CD4-positive, CD25-positive, alpha-beta regulatory T cell (primary cell): ENCODE measurements around the gene TMEM178B. TPM values are rescaled to one million over a fixed set of nuclear protein-coding genes. Genes with fewer than 3 reads are reported as not detected.

Source experiments
- ATAC-seq, 2 donors: fragments of 150-1000 bp; cut with Tn5 transposase; one replicate each; pipeline ENCODE4 v1.10.0; 2021; ENCODE audit warnings: low read depth in 2 of 2, moderate number of reproducible peaks in 2 of 2, moderate library complexity in 1 of 2
- DNase-seq, 3 donors: peaks; one replicate each; pipeline versions ENCODE4 v3.0.0 to v3.0.0-alpha.2; 2012 to 2022; ENCODE audit warnings: mixed read lengths in 1 of 3
- H3K27ac ChIP-seq: one replicate; pipeline ENCODE4 v1.7.0; 2013; ENCODE audit warnings: mild to moderate bottlenecking, low read length; ENCODE audit not compliant: insufficient read depth, poor library complexity, severe bottlenecking
- H3K27me3 ChIP-seq: one replicate; pipeline ENCODE4 v1.7.0; 2013; ENCODE audit warnings: low read length; ENCODE audit not compliant: control insufficient read depth, insufficient read depth
- H3K36me3 ChIP-seq: one replicate; pipeline ENCODE4 v1.7.0; 2013; ENCODE audit warnings: mild to moderate bottlenecking, low read length, moderate library complexity; ENCODE audit not compliant: control insufficient read depth, insufficient read depth
- H3K4me1 ChIP-seq: 2 replicates; pipeline ENCODE4 v1.7.0; 2013; ENCODE audit warnings: mild to moderate bottlenecking, low read length; ENCODE audit not compliant: insufficient read depth, control insufficient read depth, poor library complexity, severe bottlenecking
- H3K4me3 ChIP-seq: one replicate; pipeline ENCODE4 v1.7.0; 2013; ENCODE audit warnings: low read depth, mild to moderate bottlenecking, low read length, moderate library complexity
- H3K9me3 ChIP-seq, 2 experiments: 1 replicate in 1 of 2; 2 replicates in 1 of 2; pipeline ENCODE4 v1.7.0; 2013; ENCODE audit warnings: low read length in 2 of 2, mild to moderate bottlenecking in 1 of 2, moderate library complexity in 1 of 2; ENCODE audit not compliant: control insufficient read depth in 2 of 2
- H3K27ac Mint-ChIP-seq, 3 donors: one replicate each; pipeline ENCODE4 v1.8.0; 2020 to 2022; ENCODE audit warnings: mild to moderate bottlenecking in 3 of 3, mixed read lengths in 3 of 3, moderate library complexity in 2 of 3
- H3K27me3 Mint-ChIP-seq: one replicate; pipeline ENCODE4 v1.8.0; 2022; ENCODE audit warnings: mild to moderate bottlenecking, mixed read lengths
- H3K36me3 Mint-ChIP-seq: one replicate; pipeline ENCODE4 v1.8.0; 2020; ENCODE audit warnings: mixed read lengths
- H3K4me1 Mint-ChIP-seq, 4 donors: one replicate each; pipeline ENCODE4 v1.8.0; 2020 to 2022; ENCODE audit warnings: mixed read lengths in 4 of 4, mild to moderate bottlenecking in 1 of 4
- H3K4me3 Mint-ChIP-seq, 4 donors: one replicate each; pipeline ENCODE4 v1.8.0; 2020 to 2022; ENCODE audit warnings: mild to moderate bottlenecking in 4 of 4, mixed read lengths in 4 of 4, moderate library complexity in 3 of 4
- H3K9me3 Mint-ChIP-seq, 7 donors: one replicate each; pipeline ENCODE4 v1.8.0; 2020 to 2022; ENCODE audit warnings: mixed read lengths in 7 of 7, mild to moderate bottlenecking in 3 of 7, moderate library complexity in 2 of 7
- polyA plus RNA-seq, 4 donors: library from polyadenylated mRNA; unstranded; fragments of 300-500 nt; fragmentation: Illumina TruSeq; gene quantifications; one replicate each; pipeline ENCODE4 v1.2.3, GENCODE V29; 2021
- total RNA-seq: library from RNA; stranded (reverse); gene quantifications from one replicate; pipeline ENCODE4 v1.2.3, GENCODE V29; 2022

TMEM178B gene
- total and polyA plus RNA-seq, 5 donors from 2014 or later: 0.10 TPM; not detected in 4

DNA sequence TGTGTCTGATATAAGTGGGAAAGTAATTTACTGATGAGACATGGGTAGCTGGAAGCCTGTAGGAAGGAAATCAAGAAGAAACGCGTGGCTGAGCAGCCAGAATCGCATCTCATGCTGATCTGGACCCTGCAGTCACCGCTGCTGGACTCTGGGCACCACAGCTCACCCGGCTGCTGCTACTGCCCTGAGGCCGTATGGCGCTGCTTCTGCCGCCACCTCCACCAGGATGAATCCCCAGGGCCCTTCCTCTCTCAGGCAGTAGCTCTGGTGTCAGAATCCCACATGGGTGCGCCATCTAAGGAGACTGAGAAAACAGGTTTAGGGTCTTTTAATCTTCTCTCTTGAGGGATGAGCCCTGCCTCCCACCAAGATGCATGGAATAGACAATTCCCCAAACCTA lies 407.1 kb downstream of the TMEM178B start:
- Mint-ChIP-seq H3K27ac (no peak overlapping the region), H3K27me3 (no peaks in the 10 kb centered on the region), H3K36me3 (no peaks in the 10 kb centered on the region), H3K9me3 (peaks cover 0 to 2% (median 0%) of the 10 kb centered on the region in 7 donors), H3K4me3 (no peak overlapping the region), H3K4me1 (no peaks in the 10 kb centered on the region)
- no peak overlapping the region for H3K27ac ChIP-seq
- DNase-seq (no peak), ATAC-seq (no peak)
- no peaks in the 10 kb centered on the region for H3K9me3 ChIP-seq
- no peaks in the 10 kb centered on the region for H3K4me1 ChIP-seq
- H3K27me3 ChIP-seq: no peaks in the 10 kb centered on the region
- no peaks in the 10 kb centered on the region for H3K36me3 ChIP-seq
- no peak overlapping the region for H3K4me3 ChIP-seq

- no peaks in the 10 kb centered on the region for H3K36me3 ChIP-seq
- no peak overlapping the region for H3K27ac Mint-ChIP-seq
- H3K36me3 Mint-ChIP-seq: no peaks in the 10 kb centered on the region
- no peak overlapping the region for H3K4me3 Mint-ChIP-seq
- ATAC-seq: no peak
- no peaks in the 10 kb centered on the region for H3K27me3 Mint-ChIP-seq
- H3K4me3 ChIP-seq: no peak overlapping the region
- H3K4me1 Mint-ChIP-seq: no peaks in the 10 kb centered on the region
- H3K9me3 ChIP-seq: no peaks in the 10 kb centered on the region
- no peaks in the 10 kb centered on the region for H3K4me1 ChIP-seq
- no peak overlapping the region for H3K27ac ChIP-seq
- no peaks in the 10 kb centered on the region for H3K27me3 ChIP-seq
- peaks cover 0 to 2% (median 0%) of the 10 kb centered on the region in 7 donors for H3K9me3 Mint-ChIP-seq
- DNase-seq: no peak
Measured at GRCh38 chr7:141481971-141482370, 408.1 kb downstream of the TMEM178B start.

DNA sequence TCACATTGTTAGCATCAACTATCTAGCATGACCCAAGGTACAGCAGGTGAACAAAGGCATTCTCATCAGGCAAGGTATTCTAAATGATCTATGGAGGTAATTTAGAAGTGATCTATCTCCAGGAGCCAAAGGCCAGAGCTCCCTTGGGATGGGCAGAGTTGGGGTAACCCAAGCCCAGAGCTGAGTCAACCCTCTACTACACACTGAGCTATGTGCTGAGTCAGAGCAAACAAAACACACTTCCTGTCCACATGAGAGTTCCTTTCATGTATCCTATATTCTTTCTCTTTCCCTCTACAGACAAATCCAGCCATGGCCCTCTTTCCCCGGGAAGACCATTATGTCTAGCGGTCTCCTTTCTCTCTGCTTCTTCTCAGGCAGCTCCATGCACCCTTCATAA lies 409.2 kb downstream of the TMEM178B start:
- H3K27me3 ChIP-seq: no peaks in the 10 kb centered on the region
- Mint-ChIP-seq H3K27ac (no peak overlapping the region), H3K36me3 (no peaks in the 10 kb centered on the region)

DNA sequence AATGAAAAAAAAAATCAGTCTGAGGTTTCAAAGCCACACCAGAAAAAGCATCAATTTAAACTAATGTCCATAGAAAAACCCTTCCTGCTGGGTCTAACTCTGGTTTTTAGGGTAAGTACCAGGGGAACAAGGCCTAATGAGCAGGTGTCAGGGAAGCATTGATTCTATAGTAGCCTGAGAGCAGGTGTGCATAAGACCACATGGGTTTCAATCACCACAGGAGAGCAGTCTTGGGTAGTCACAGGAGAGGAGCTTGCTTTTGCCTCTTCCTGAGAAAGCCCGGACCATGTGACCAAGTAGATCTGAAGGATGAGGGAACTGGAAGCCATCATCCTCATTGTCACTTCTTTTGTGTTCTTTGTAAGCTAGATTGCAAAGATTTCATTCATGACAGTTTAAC lies 411.0 kb downstream of the TMEM178B start:
- H3K4me3 ChIP-seq: no peak overlapping the region
- no peak for ATAC-seq
- no peaks in the 10 kb centered on the region for H3K27me3 Mint-ChIP-seq
- no peak for DNase-seq
- H3K36me3 ChIP-seq: no peaks in the 10 kb centered on the region
- no peaks in the 10 kb centered on the region for H3K36me3 Mint-ChIP-seq
- no peaks in the 10 kb centered on the region for H3K4me1 Mint-ChIP-seq
- H3K27ac Mint-ChIP-seq: no peak overlapping the region
- no peak overlapping the region for H3K27ac ChIP-seq
- H3K27me3 ChIP-seq: no peaks in the 10 kb centered on the region
- H3K4me1 ChIP-seq: no peaks in the 10 kb centered on the region
- H3K9me3 ChIP-seq: no peaks in the 10 kb centered on the region
- H3K9me3 Mint-ChIP-seq: peaks cover 0 to 4% (median 0%) of the 10 kb centered on the region in 7 donors
- H3K4me3 Mint-ChIP-seq: no peak overlapping the region

More for the DNA sequence above, 409.2 kb downstream of the TMEM178B start:
- H3K27ac ChIP-seq: no peak overlapping the region
- Mint-ChIP-seq H3K9me3 (peaks cover 0 to 2% (median 0%) of the 10 kb centered on the region in 7 donors), H3K4me1 (no peaks in the 10 kb centered on the region), H3K4me3 (no peak overlapping the region), H3K27me3 (no peaks in the 10 kb centered on the region)
- DNase-seq (no peak), ATAC-seq (no peak)
- H3K4me1 ChIP-seq: no peaks in the 10 kb centered on the region
- H3K4me3 ChIP-seq: no peak overlapping the region
- no peaks in the 10 kb centered on the region for H3K36me3 ChIP-seq
- no peaks in the 10 kb centered on the region for H3K9me3 ChIP-seq

DNA sequence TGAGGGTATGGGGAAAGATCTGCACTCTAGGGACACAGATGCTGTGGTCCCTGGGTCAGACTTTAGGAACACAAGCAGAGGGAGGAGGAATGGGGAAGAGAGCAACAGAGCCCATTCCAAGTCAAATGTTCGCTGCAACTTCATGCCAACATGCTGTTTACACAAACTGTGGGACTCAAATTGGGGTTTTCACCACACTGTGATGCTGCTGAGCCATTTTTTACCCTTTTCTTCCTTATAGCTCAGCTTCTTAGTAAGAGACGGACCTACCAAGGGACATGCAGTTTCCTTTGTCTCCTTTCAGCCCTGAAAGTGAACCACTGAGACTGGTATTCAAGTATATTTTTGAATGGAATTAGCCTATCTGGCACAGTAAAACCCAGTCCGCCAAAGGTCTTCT lies 413.1 kb downstream of the TMEM178B start:
- Mint-ChIP-seq H3K27me3 (peaks cover 5% of the 10 kb centered on the region), H3K27ac (no peak overlapping the region), H3K4me1 (no peaks in the 10 kb centered on the region), H3K4me3 (no peak overlapping the region), H3K36me3 (no peaks in the 10 kb centered on the region), H3K9me3 (peaks cover 0 to 4% (median 0%) of the 10 kb centered on the region in 7 donors)
- H3K4me1 ChIP-seq: no peaks in the 10 kb centered on the region
- no peaks in the 10 kb centered on the region for H3K27me3 ChIP-seq
- DNase-seq (no peak), ATAC-seq (no peak)
- H3K27ac ChIP-seq: no peak overlapping the region
- no peaks in the 10 kb centered on the region for H3K9me3 ChIP-seq
- no peaks in the 10 kb centered on the region for H3K36me3 ChIP-seq
- H3K4me3 ChIP-seq: no peak overlapping the region

- Mint-ChIP-seq H3K36me3 (no peaks in the 10 kb centered on the region), H3K9me3 (peaks cover 0 to 4% (median 0%) of the 10 kb centered on the region in 7 donors), H3K27me3 (peaks cover 15% of the 10 kb centered on the region), H3K27ac (no peak overlapping the region), H3K4me3 (no peak overlapping the region), H3K4me1 (no peaks in the 10 kb centered on the region)
- ATAC-seq (no peak), DNase-seq (no peak)
- no peak overlapping the region for H3K4me3 ChIP-seq
- H3K4me1 ChIP-seq: no peaks in the 10 kb centered on the region
- no peaks in the 10 kb centered on the region for H3K9me3 ChIP-seq
- H3K36me3 ChIP-seq: no peaks in the 10 kb centered on the region
- H3K27me3 ChIP-seq: no peaks in the 10 kb centered on the region
- no peak overlapping the region for H3K27ac ChIP-seq
Measured at GRCh38 chr7:141490474-141490873, 416.6 kb downstream of the TMEM178B start.

GRCh38 chr7:141495057-141495456 lies 421.2 kb downstream of the TMEM178B start:
- ATAC-seq (no peak), DNase-seq (no peak)
- H3K4me1 ChIP-seq: no peaks in the 10 kb centered on the region
- Mint-ChIP-seq H3K4me1 (no peaks in the 10 kb centered on the region), H3K36me3 (no peaks in the 10 kb centered on the region), H3K27ac (no peak overlapping the region), H3K27me3 (peaks cover 30% of the 10 kb centered on the region), H3K9me3 (no peaks in the 10 kb centered on the region), H3K4me3 (no peak overlapping the region)
- H3K36me3 ChIP-seq: no peaks in the 10 kb centered on the region
- no peaks in the 10 kb centered on the region for H3K27me3 ChIP-seq
- H3K9me3 ChIP-seq: no peaks in the 10 kb centered on the region
- no peak overlapping the region for H3K4me3 ChIP-seq
- no peak overlapping the region for H3K27ac ChIP-seq

GRCh38 chr7:141497391-141497790 lies 423.5 kb downstream of the TMEM178B start:
- peaks cover 0 to 4% (median 0%) of the 10 kb centered on the region in 7 donors for H3K9me3 Mint-ChIP-seq
- H3K4me1 ChIP-seq: no peaks in the 10 kb centered on the region
- H3K36me3 ChIP-seq: no peaks in the 10 kb centered on the region
- H3K27me3 ChIP-seq: peaks cover 4% of the 10 kb centered on the region
- no peaks in the 10 kb centered on the region for H3K4me1 Mint-ChIP-seq
- H3K27ac ChIP-seq: no peak overlapping the region
- no peak overlapping the region for H3K27ac Mint-ChIP-seq
- H3K36me3 Mint-ChIP-seq: no peaks in the 10 kb centered on the region
- H3K27me3 Mint-ChIP-seq: peaks cover 32% of the 10 kb centered on the region
- no peaks in the 10 kb centered on the region for H3K9me3 ChIP-seq
- no peak overlapping the region for H3K4me3 ChIP-seq
- ATAC-seq: no peak
- H3K4me3 Mint-ChIP-seq: no peak overlapping the region
- no peak for DNase-seq
